Adrenal gland (tissue), 19 donors: ENCODE results near the gene SLC35A4. TPM values are rescaled to one million over a fixed set of nuclear protein-coding genes. Genes with fewer than 3 reads are reported as not detected.
A peak's percentile ranks its signal among the peaks of the same experiment; 100 is the strongest.

Experiments
- DNase-seq, 7 donors: peaks; one replicate each; pipeline ENCODE4 v3.0.0-alpha.2; 2019 to 2020
- H3K27ac ChIP-seq, 5 donors: fragments of 200-600 bp; sonication (generic) in 4 of 5; 1 replicate in 3 of 5; 2 replicates in 2 of 5; pipeline versions ENCODE4 v1.5.1 to v1.8.0; 2016 to 2020; ENCODE audit warnings: mild to moderate bottlenecking in 1 of 5
- H3K27me3 ChIP-seq: fragments of 200-600 bp; 2 replicates; pipeline ENCODE4 v1.8.0; 2021
- H3K36me3 ChIP-seq, 2 donors: fragments of 200-600 bp; replicated peaks in 1 of 2; 1 replicate in 1 of 2; 2 replicates in 1 of 2; pipeline versions ENCODE4 v1.5.1 to v1.8.0; 2018 to 2022
- H3K4me1 ChIP-seq, 2 donors: fragments of 200-600 bp; replicated peaks in 1 of 2; 1 replicate in 1 of 2; 2 replicates in 1 of 2; pipeline versions ENCODE4 v1.5.1 to v1.8.0; 2018 to 2021
- H3K4me3 ChIP-seq, 4 donors: fragments of 200-600 bp; sonication (generic) in 3 of 4; one replicate each; pipeline ENCODE4 v1.5.1; 2016 to 2018
- H3K9me3 ChIP-seq, 3 donors: fragments of 200-600 bp; sonication (generic) in 1 of 3; replicated peaks in 1 of 3; 1 replicate in 2 of 3; 2 replicates in 1 of 3; pipeline versions ENCODE4 v1.5.1 to v1.8.0; 2016 to 2021
- POLR2A ChIP-seq, 2 donors: fragments of 450-650 bp; IDR thresholded peaks; one replicate each; pipeline ENCODE4 v1.6.1; 2017; ENCODE audit warnings: antibody characterized with exemption in 2 of 2, mild to moderate bottlenecking in 2 of 2, moderate library complexity in 1 of 2
- WGBS, 4 donors: extraction: QIAGEN DNeasy Blood & Tissue Kit in 2 of 4; methylation state at CpG; one replicate each; pipeline versions ENCODE4 v1.1.5 to v1.1.7; 2013 to 2017; 5-methylcytosine and 5-hydroxymethylcytosine counted together
- intact Hi-C, 2 donors: fragments of 100-400 bp; cut with DNase I; formaldehyde crosslinking; loops; one replicate each; pipeline versions ENCODE4 v1.14.1 to v1.15.0; 2022 to 2023
- long read RNA-seq, 10 donors: library from polyadenylated mRNA in 3 of 10; unstranded in 2 of 10; stranded (forward) in 1 of 10; transcript quantifications; one replicate each; pipeline ENCODE4 v2.0.0 and lab custom pipeline, GENCODE V29; 2021 to 2026
- polyA plus RNA-seq, 3 donors: library from polyadenylated mRNA; stranded (reverse); fragments of 200-250 nt in 2 of 3; fragments of 350-450 nt in 1 of 3; fragmentation: Illumina TruSeq in 1 of 3; extraction: RNeasy Lipid Tissue Mini Kit (QIAGEN cat#74804) in 1 of 3; gene quantifications; one replicate each; pipeline ENCODE4 v1.2.3, GENCODE V29; 2013 to 2014
- total RNA-seq, 9 donors: library from RNA; depleted of rRNA in 4 of 9; stranded (reverse); fragments of >200 nt in 4 of 9; fragments of 120-200 nt in 1 of 9; fragmentation: NEBNext Ultra II Directional in 1 of 9; extraction: Animal tissue kit (Norgen Biotek cat#: 25700) in 1 of 9; gene quantifications; one replicate each; pipeline versions ENCODE4 v1.1.0 to v1.2.4, GENCODE V29; 2013 to 2023
- TF ChIP-seq, protein P1 (sequence below), 6 experiments: fragments of 450-650 bp in 4 of 6; fragments of 200-600 bp in 2 of 6; sonication (generic) in 1 of 6; IDR thresholded peaks; 1 replicate in 5 of 6; 2 replicates in 1 of 6; pipeline versions ENCODE4 v1.5.1 to v1.8.0; 2016 to 2021; ENCODE audit warnings: antibody characterized with exemption in 6 of 6, mild to moderate bottlenecking in 2 of 6, moderate library complexity in 1 of 6
- donor health status: healthy with polysubstance abuse.
- donor health status: Bipolar disorder and iron deficiency.
- donor health status: DM: yes; HTN: yes; CAD: no.
- donor health status: DM: no; HTN: no; CAD: no.
- donor health status: DM: no; HTN: no; CAD: no.
- donor health status: DM: yes; HTN: yes; CAD: no.

The SLC35A4 gene, protein sequence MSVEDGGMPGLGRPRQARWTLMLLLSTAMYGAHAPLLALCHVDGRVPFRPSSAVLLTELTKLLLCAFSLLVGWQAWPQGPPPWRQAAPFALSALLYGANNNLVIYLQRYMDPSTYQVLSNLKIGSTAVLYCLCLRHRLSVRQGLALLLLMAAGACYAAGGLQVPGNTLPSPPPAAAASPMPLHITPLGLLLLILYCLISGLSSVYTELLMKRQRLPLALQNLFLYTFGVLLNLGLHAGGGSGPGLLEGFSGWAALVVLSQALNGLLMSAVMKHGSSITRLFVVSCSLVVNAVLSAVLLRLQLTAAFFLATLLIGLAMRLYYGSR
- total RNA-seq: 100 to 1,000 TPM in 3 of 9 donors, 10 to 100 TPM in 6; 17.3 to 133 (median 82.8) TPM
- polyA plus RNA-seq: 100 to 1,000 TPM in 1 of 3 donors, 10 to 100 TPM in 2; 42.1 to 135 (median 45.0) TPM
- long read RNA-seq, donor 1, transcript SLC35A4-201 (3 exons, 3,041 nt): major isoform, 38 of 56 reads
- long read RNA-seq, donor 1, partial matches to known transcripts: 14 of 56 reads
- long read RNA-seq, donor 1, other reads (novel, unspliced or antisense): 0 of 56 reads
- long read RNA-seq, donor 2, transcript SLC35A4-201 (3 exons, 3,041 nt): major isoform, 28 of 57 reads
- long read RNA-seq, donor 2, partial matches to known transcripts: 29 of 57 reads
- long read RNA-seq, donor 2, other reads (novel, unspliced or antisense): 0 of 57 reads
- long read RNA-seq, donor 3, transcript SLC35A4-201 (3 exons, 3,041 nt): major isoform, 31 of 33 reads
- long read RNA-seq, donor 3, partial matches to known transcripts: 0 of 33 reads
- long read RNA-seq, donor 3, other reads (novel, unspliced or antisense): 0 of 33 reads
- long read RNA-seq, donor 4, transcript SLC35A4-201 (3 exons, 3,041 nt): major isoform, 24 of 39 reads
- long read RNA-seq, donor 4, partial matches to known transcripts: 0 of 39 reads
- long read RNA-seq, donor 4, other reads (novel, unspliced or antisense): 13 of 39 reads
- long read RNA-seq, donor 5, transcript SLC35A4-201 (3 exons, 3,041 nt): major isoform, 214 of 243 reads
- long read RNA-seq, donor 5, transcript SLC35A4-202 (2 exons, 3,617 nt): minor isoform, 11 of 243 reads
- long read RNA-seq, donor 5, partial matches to known transcripts: 0 of 243 reads
- long read RNA-seq, donor 5, other reads (novel, unspliced or antisense): 18 of 243 reads
- long read RNA-seq, donor 6, transcript SLC35A4-201 (3 exons, 3,041 nt): major isoform, 12 of 25 reads
- long read RNA-seq, donor 6, partial matches to known transcripts: 0 of 25 reads
- long read RNA-seq, donor 6, other reads (novel, unspliced or antisense): 9 of 25 reads
- long read RNA-seq, donor 7, transcript SLC35A4-201 (3 exons, 3,041 nt): major isoform, 12 of 13 reads
- long read RNA-seq, donor 7, partial matches to known transcripts: 0 of 13 reads
- long read RNA-seq, donor 7, other reads (novel, unspliced or antisense): 0 of 13 reads
- long read RNA-seq, donor 8, transcript SLC35A4-201 (3 exons, 3,041 nt): major isoform, 25 of 29 reads
- long read RNA-seq, donor 8, partial matches to known transcripts: 0 of 29 reads
- long read RNA-seq, donor 8, other reads (novel, unspliced or antisense): 0 of 29 reads
- long read RNA-seq, donor 9, transcript SLC35A4-201 (3 exons, 3,041 nt): major isoform, 19 of 20 reads
- long read RNA-seq, donor 9, partial matches to known transcripts: 0 of 20 reads
- long read RNA-seq, donor 9, other reads (novel, unspliced or antisense): 0 of 20 reads
- long read RNA-seq, donor 10, transcript SLC35A4-201 (3 exons, 3,041 nt): major isoform, 18 of 25 reads
- long read RNA-seq, donor 10, partial matches to known transcripts: 6 of 25 reads
- long read RNA-seq, donor 10, other reads (novel, unspliced or antisense): 0 of 25 reads

DNA sequence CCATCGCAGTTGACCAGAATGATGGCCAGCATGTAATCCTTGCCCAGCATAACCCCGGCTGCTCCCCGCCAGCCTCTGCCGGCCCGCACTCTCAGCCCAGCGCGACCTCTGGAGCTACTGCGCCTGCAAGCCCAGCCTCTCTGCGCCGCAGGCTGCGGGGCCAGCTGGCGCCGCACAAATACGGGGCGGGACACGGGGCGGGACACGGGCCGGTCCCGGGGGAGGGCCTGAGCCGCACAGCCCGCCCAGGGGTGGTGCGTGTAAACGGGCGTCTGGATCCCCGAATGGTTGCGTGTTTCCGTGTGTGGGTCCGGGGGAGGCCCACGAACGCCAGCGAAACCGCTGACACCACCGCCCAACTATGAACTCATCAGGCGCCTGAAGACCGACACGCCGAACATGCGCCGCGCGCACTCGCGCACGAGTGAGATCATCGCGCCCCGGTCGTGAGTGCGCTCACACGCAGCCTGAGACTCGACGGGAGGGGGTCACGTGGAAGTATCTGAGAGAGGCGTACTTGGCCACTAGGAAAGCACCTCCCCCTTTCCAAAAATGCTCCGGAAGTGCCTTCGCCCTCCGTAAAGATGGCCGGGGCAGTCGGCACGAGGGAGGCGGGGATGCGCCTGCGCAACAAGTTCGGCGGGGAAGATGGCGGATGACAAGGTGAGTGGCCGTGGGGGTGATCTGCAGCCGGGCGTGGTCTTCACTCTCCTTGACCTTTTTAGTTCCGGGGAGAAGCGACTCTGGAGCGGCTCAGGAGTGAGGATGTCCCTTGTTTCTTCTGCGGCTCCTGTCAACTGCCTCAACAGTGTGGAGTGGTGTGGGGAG, at the start of gene SLC35A4, which contains the start of gene APBB3:
Gene SLC35A4 (plus strand): TSS at position 633 of the 828 bp plus-strand sequence. CDS start 2,342 bp downstream, outside the sequence.
Gene APBB3 (minus strand): TSS at position 403 of the 828 bp plus-strand sequence. CDS start 353 bp downstream, at position 50.
- DNase-seq: peak; percentile 96 to 99 (median 98)
- 0 to 1% (median 0%) methylated on average over 15 to 74 of the region's 74 CpGs for WGBS, 4 donors
- Histone ChIP-seq H3K9me3 (no peaks in the 10 kb centered on the region), H3K27me3 (no peaks in the 10 kb centered on the region), H3K4me1 (peaks cover 29 to 57% of the 10 kb centered on the region in 2 donors), H3K27ac (peak within 1 kb of the TSS; percentile 50 to 96 (median 86)), H3K4me3 (peak within 1 kb of the TSS; percentile 9 to 55 (median 43)), H3K36me3 (peaks cover 0 to 38% of the 10 kb centered on the region in 2 donors)
- intact Hi-C loops: no loop called here
- TF ChIP-seq POLR2A (IDR thresholded peaks at IDR 0.05): peak; percentile 84 to 97
- TF ChIP-seq, protein P1, sequence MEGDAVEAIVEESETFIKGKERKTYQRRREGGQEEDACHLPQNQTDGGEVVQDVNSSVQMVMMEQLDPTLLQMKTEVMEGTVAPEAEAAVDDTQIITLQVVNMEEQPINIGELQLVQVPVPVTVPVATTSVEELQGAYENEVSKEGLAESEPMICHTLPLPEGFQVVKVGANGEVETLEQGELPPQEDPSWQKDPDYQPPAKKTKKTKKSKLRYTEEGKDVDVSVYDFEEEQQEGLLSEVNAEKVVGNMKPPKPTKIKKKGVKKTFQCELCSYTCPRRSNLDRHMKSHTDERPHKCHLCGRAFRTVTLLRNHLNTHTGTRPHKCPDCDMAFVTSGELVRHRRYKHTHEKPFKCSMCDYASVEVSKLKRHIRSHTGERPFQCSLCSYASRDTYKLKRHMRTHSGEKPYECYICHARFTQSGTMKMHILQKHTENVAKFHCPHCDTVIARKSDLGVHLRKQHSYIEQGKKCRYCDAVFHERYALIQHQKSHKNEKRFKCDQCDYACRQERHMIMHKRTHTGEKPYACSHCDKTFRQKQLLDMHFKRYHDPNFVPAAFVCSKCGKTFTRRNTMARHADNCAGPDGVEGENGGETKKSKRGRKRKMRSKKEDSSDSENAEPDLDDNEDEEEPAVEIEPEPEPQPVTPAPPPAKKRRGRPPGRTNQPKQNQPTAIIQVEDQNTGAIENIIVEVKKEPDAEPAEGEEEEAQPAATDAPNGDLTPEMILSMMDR (IDR thresholded peaks at IDR 0.05): no peak

DNA sequence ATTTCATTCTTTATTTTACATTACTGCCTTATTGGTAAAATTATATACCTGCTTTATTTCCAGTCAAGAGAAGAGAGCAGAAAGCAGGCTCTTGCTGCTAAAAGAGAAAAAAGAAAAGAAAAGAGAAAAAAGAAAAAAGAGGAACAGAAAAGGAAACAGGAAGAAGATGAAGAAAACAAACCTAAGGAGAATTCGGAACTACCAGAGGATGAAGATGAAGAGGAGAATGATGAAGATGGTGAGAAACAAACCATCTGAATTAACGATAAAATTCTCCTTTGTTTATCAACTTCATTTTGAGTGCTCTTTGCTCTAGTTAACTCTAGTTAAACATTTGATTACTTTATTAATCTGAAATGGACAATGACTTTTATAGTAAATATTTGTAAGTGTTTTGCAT, 40.6 kb upstream of the SLC35A4 start:
- Histone ChIP-seq H3K27ac (no peak overlapping the region), H3K36me3 (peaks cover 0 to 50% of the 10 kb centered on the region in 2 donors)
- intact Hi-C loops: no loop called here

More for the DNA sequence above, 40.6 kb upstream of the SLC35A4 start:
- Histone ChIP-seq H3K9me3 (no peaks in the 10 kb centered on the region), H3K27me3 (no peaks in the 10 kb centered on the region), H3K4me3 (no peak overlapping the region), H3K4me1 (no peaks in the 10 kb centered on the region)
- no peak for TF ChIP-seq POLR2A (IDR thresholded peaks at IDR 0.05)
- TF ChIP-seq, protein P1 (IDR thresholded peaks at IDR 0.05): no peak
- WGBS, 4 donors: 79 to 90% (median 89%) methylated on average over 2 of the region's 2 CpGs
- no peak for DNase-seq
